T-helper 9 cell (primary cell): ENCODE data around the gene HPSE2.
"Not testable (repeated sequence)": the region's sequence is repeated elsewhere in the genome, so short reads cannot be mapped to it uniquely, and the experiment has no call there.

Source experiments
- DNase-seq: peaks from one replicate; pipeline ENCODE4 v3.0.0-alpha.2; 2020

The HPSE2 gene

DNA sequence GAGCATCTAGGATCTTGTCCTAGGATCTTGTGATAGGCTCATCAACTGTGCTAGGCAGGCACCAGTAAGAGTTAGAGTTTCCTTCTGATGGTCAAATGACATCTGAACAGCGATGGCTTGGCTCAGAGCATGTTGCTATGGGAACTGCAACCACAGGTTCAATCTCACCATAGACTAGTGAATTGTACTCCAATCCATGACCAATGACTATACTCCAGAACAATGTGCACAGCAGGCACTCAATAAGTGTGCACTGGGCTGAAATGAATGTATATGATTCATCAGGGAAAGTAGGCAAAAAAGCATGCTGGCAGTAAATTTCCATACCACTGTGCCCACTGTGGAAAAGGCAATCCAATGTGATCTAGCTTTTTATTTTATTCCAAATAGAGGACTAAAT, 625.4 kb downstream of the HPSE2 start:
- DNase-seq = no peak

DNA sequence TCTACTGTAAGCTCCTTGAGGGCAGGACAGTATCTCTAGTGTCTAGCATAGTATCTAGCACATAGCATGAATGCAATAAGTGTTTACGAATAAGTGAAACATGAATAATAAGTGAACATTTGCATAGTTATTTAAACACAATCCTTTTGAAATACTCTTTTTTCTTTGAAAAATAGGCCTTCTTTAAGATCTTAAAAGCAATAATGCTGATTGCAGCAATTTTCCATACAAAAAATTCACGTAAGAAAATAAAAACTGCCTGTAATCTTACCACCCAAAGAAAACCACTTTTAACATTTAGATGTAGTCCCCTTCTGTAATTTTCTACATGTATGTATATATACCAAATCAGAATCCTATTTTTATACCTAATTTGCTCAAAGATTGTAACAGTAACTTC, 626.4 kb downstream of the HPSE2 start:
- no peak for DNase-seq

DNA sequence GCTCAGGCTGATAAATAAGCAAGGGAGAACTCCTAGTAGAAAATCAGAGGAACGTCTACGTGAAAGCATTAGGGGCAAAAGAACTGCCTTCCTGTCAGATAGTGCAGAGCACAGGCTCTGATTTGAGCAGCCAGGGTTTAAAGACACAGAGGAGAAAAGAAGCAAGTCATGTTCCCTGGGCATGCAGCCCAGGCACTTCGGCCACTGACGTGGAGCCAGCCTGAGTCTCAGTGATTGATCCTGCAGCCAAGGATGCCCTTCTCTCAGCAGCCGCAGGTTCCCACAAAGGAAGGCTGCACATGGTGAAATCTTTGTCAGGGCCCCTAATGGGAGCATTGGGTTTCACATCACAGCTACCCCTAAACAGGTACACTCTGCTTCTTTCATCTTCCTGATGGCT, 627.2 kb downstream of the HPSE2 start:
- no peak for DNase-seq

DNA sequence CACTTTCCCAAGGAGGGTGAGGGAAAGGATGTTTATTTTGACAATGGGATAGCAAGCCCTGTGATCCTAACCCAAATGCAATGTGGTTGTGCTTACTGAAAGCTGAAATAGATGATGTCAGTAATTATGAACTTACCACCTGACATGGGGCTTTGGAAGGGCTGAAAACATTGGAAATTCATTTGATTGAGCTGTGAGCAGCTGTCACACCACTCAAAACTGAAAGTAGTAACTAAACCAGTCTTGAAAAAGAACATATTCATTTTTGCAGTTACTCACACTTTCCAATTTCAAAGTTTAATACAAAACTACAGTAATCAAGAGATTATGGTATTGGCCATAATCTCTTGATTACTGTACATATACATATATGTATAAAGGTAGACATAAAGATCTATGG, 633.4 kb downstream of the HPSE2 start:
- DNase-seq = no peak

DNA sequence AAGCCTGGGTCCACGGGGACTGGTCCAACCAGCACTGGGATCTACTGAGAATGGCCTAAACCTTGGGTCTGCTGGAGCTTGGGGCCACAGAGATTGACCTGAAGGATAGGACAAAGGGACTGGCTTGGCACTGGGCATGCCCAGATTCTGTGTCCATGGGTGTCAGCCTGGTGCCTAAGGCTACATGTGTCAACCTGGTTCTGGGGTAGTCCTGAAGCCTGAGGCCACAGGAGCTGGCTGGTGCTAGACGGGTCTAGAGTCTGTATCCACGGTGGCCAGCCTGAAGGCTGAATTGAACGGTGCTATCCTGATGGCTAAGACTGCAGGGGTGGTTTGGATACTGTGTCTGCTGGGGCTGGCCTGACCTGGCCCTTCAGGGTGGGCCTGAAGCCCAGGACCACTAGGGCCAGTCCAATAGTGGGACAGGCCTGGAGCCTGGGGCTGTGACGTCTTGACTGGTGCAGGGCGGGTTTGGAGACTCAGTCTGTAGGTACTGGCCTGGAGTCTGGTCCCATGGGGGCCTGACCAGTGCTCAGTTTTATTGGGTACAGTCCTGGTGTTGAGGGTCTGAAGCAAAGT, 636.5 kb downstream of the HPSE2 start:
- DNase-seq = no peak

DNA sequence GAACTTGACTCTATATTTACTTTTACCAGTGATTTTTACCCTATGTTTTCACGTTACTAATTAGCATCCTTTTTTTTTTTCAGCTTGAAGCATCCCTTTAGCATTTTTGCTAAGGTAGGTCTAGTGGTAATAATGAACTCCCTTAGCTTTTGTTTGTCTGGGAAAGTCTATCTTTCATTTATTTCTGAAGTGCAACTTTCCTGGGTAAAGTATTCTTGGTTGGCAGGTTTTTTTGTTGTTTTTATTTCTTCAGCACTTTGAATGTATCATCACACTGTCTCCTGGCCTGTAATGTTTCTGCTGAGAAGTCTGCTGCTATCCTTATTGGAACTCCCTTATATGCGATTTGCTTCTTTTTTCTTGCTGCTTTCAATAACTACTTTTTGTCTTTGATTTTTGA, 639.2 kb downstream of the HPSE2 start:
- no peak for DNase-seq

DNA sequence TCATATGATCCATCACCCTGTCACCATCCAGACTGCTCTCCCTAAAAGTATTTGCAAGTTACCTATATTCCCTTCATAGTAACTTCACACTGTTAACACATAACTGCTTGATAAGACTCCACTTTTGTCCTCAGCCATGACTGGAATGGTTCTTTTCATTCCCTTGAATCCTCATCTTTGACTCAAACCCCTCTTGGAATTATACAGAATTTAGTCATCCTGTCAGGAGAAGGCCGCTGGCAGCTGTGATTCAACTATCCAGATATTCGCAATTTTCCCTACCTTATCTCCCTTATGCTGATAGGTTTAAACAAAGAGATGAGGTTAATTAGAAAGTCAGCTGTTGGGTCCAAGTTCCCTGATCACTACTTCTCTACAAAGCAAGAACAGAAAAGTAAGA, 646.0 kb downstream of the HPSE2 start:
- DNase-seq = no peak

DNA sequence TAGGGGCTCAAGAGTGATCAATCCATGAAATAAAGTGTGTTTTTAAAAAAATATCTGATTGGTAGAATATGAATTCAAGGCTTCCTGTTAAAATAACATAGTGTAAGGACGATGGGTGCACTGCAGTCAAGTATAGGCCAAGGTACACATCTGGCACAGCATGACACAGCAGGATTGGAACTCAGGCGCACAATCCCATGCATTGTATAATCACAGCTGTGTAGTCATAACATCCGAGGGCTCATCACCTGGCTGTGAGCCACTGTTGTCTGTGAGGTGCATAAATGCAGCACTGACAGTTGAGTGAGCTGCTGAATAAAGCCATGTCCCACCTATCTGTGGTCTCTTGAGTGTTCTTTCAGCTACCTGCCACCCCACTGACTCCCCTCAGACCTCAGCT, 646.6 kb downstream of the HPSE2 start:
- DNase-seq = no peak

DNA sequence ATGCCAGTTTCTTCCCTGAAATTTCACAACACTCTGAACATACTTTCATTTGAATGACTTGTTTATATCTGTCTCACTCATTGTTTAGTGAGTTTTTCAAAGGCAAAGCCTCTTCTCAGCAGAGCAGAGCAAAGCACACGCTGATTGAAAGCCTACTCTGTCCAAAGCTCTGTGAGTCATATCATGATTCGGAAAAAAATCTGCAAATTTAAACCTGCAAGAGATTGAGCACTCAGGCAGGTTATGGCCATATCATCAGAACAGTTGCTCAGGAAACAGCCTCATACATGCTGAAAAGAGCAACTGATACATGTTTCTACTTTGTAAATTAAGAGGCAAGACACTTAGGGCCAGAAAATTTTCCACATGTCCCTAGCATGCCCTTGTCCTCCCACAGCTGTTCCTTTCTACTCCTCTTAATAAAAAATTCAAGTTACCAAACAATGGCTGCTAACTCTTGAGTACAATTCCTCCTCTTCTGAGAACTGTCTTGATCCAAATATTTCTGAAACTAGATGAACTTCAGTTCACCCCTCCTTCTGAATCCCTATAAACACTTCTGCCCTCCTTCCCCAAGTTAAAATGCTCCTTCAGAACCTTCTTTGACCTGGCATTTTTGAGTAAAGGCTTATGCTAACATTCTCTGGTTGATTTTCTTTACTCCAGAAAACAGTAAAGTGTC, 648.4 kb downstream of the HPSE2 start:
- DNase-seq = no peak

DNA sequence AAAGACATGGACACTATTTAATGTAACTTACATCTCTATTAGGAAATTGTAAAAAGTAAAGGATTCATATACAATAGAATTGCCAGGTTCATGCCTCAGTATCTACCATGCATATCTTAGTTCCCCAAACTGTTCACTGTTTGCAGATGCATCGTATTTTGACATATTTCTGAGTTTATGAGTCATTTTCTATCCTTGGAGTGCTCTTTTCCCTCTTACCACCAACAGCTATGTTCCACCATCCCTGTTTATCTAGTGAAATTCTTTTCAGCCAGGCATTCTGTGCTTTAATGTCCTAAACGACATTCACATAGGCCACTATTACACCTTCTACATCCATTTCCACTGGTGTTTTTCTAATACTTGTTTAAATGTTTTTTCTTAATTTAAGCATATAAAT, 649.6 kb downstream of the HPSE2 start:
- DNase-seq = no peak

DNA sequence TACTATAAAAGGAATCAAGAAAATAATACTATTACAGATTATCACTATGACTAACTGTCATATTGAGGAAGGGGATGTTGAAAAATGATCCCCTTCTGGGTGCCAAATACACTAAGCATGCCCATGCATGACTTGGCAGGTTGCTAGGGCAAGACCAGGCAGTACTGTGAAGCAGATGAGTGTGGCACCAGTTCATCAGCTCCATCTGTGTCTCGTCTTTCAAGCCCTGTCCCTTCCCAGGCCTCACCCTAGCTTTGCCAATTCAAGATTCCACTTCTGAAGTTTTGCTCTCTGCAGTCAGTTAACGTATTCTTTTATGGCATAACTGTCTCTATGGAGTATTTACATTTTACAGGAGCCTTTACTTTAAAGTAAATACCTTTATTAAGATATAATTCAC, 653.3 kb downstream of the HPSE2 start:
- no peak for DNase-seq

DNA sequence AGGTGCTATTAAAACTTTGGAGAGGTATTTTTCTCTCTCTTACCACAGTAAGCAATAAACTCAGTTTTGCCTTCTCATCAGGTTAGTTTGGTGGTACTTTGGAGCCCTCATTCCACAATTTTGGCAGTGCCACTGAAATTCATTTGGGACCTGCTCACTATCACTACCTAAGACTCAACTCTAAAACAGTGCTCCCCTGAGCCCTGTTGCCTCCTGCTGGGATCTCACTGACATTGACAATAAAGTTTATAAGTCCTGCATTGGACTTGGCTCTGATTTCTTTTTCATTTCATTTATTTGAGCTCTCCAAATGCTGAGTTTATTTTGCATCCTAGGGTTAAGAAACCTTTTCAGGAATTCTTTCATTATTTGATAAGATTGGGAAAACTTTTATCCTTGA, 658.1 kb downstream of the HPSE2 start:
- no peak for DNase-seq

DNA sequence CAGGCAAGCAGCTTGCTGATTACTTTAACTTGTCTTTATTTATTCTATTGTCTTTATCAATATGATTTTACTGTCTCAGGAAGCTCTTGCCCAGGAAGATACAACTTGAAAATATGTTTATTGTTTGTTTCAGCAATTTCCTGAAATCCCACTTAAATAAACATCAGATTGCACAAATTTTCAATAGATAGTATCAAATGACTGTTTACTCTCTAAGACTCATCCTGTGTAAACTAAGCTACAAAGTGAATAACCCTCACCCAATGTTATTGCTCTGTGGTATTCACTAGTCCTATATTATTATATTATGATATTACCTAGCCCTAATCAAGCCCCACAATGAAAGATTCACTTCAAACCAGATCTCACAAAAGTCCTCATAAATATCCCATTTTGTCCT, 658.5 kb downstream of the HPSE2 start:
- DNase-seq = no peak

DNA sequence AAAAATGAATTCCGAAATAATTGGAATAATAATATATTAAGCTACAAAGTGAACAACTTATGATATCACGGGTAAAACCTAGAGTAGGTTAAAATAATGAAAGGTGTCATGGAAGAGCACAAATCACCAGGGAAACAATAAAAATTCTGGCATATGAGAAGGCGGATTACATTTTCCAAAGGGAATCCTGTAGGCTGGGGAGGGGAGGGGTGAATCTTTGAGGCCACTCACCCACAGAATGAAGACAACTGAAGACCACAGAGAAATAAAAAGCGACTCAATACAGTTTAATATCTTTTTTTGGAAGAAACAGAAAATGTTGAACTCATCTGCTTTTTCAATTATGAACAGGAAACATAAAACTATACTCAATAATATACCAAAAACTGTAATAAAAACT, 659.6 kb downstream of the HPSE2 start:
- no peak for DNase-seq

DNA sequence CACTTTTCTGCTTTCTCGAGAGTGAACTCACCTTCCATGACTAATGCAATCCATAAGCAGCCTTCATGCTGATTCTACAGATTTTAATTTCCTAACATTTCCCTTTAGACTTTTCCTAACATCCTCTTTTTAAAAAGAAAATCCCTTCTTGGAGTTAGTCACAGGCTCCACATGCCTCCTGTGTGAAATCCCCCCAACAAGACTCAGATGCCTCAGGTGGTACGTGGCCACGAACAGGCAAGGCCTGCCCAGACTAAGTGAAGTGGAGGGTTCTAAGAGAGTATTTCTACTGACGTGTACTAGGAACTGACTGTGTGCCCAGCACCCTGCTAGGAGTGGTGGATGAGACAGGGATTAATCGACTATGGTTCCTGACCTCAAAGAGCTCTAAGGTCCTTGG, 663.1 kb downstream of the HPSE2 start:
- no peak for DNase-seq

DNA sequence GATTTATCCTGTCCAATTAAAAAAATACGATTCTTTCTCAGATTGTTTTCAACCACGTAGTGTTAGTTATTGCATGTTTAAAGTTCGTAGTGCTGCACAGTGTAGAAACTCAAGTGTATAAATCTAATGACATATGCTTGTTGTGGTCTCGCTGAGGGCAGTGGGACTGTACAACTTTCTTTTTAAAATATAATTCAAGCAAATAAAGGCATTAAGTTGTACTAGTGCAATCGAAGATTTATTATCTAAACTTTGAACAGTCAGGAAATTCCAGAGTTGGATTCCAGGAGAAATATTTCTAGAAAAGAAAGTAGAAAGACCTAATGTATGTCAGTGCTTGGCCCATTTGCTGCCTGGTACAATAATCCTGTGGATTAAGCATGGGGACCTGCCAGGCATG, 664.8 kb downstream of the HPSE2 start:
- DNase-seq = no peak

DNA sequence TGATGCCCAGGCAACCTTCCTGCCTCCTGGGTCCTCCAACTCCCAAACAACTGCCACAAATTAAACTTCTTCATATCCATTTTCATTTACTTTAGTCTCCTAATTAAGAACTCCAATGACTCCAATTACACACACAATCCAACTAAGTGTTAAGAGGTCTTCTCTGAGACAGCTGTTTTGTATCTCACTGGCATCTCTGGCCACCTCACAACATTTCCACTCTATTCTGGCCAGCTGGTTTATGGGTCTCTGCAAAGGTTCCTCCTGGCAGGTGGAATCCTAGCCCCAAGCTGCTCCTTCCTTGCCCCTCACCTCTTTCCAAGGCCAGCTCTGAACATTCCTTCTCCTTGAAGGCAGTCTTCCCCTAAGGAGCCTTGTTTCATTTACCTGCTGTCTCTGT, 665.8 kb downstream of the HPSE2 start:
- no peak for DNase-seq

DNA sequence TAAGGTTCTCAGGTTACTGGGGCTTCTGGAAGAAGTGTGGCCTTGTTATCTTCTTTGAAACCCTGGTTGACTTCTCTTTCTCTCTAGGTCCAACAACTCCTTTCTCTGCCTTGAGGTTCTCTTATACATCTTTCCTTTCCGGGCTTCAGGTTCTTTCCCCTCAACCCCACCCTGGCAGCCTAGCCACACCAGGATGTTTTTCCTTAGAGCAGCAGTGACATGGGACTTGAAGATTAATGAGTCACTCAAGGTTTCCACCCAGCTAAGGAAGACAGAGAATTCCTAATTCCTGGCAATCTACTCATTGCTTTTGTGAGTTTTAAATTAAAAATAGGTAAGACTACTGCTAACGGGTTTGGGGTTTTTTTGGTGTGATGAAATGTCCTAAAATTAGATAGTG, 667.1 kb downstream of the HPSE2 start:
- DNase-seq = no peak

DNA sequence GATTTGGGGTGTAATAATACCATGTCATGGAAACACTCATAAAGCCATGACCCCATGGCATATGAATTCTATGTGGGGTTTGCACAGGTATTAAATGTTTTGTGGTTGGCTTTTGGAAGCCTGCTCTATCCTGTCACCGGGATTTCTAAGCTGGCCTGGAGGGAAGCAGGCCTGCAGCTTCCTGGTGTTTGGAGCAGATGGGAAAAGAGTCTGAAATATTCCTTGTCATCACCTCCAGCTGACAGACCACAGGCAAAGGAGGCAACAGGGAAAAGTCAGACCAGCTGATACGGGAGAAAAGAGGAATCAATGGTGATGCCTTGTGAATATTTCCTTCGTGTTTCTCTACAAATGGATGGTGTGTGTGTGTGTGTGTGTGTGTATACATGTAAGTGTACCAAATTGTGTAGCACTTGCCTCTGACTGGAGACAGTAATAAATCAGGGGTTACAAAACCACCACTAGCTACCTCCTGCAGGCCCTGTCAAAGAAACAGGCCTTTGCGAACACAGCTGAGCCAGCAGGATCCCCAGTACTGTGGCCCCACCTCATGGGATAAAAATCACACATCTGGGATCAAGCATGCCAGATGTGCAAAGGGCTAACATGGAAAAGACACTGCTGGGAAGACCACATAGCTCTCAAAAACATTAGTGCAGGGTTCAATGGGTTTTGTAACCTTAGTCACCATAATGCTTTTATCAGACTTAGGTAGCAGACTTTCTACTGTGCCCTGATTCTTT, 668.1 kb downstream of the HPSE2 start:
- DNase-seq = no peak

DNA sequence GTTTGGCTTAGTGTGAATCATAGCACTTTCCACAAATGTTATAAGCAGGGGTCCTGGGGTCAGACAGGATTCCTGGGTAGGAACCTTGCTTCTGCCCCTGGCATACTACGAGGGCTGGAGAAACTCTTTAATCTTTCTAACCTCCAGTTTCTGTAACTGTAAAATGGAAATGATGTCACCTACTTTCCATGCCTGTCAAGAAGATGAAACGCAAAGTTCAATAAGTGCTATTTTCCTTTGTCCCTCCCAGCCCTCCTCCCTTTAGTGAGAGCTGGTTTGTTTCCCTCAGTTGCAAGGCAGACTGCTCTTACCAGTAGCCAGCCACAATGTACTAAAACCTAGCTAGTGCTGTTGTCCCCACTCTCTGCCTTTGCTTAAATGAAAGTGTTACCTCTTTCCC, 671.8 kb downstream of the HPSE2 start:
- no peak for DNase-seq

DNA sequence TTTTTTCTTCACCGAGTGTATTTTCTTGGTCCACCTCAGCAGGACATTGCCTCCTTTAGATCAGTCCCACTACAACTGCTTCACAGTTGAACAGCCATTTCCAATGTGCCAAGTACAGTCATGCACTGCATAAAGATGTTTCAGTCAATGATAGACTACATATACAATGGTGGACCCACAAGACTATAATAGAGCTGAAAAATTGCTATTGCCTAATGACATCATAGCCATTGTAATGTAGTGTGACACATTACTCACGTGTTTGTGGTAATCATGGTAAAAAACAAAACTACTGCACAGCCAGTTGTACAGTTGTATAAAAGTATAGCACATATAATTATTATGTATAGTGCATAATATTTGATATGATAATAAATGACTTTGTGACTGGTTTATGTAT, 675.1 kb downstream of the HPSE2 start:
- no peak for DNase-seq

DNA sequence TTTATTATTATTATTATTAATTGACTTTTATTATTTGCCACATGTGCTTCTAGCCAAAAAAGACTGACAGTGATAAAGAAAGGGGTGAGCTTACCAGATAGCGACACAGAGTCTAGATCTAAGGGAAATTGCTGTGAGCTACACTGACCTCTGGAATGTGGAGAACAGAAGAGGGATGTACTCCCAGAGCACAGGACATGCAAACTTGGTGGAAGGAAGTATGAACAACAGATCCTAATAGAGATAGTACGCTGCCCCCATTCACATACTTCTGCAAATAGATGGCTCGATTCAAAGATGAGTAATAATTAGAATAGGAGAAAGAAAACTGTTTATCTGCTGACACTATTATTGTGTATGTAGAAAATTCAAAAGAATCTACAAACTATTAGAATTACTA, 679.6 kb downstream of the HPSE2 start:
- no peak for DNase-seq

DNA sequence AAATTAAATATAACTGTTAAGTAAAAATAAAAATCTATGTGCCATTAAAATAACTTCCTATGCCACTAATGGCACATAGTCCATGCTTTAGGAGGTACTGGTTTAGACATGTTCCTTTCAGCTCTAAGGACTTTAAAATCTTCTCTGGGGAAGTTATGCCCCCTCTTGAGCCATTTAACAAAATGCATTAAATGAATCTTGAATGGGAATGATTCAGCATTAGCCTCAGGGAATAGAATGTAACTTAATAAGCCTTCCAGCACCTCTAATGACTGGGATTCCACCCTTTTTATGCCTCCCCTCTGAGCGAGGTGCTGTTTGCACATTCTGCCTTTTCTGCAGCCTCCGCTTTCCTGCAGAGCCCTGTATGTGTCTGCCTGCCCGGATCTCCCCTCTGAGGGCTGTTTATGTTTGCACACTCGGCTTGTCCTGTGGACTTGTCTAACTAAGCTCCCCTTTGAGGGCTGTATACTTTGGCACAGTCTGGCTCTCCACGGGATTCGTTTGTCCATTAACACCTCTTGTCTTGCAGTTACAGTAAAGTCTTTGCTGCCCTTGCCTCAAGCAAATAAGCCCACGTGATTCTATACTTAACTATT, 680.5 kb downstream of the HPSE2 start:
- no peak for DNase-seq

DNA sequence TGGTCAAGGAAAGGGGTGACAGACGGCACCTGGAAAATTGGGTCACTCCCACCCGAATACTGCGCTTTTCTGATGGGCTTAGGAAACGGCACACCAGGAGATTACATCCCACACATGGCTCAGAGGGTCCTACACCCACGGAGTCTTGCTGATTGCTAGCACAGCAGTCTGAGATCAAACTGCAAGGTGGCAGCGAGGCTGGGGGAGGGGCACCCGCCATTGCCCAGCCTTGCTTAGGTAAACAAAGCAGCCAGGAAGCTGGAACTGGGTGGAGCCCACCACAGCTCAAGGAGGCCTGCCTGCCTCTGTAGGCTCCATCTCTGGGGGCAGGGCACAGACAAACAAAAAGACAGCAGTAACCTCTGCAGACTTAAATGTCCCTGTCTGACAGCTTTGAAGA, 694.1 kb downstream of the HPSE2 start:
- not testable (repeated sequence) for DNase-seq
